ENCODE data around the gene MICAL3.

Gene MICAL3

GRCh38 chr22:17842386-17842785 lies 182.0 kb downstream of the MICAL3 start:
- H4K20me1 ChIP-seq (ENCODE audit: insufficient read depth, low read length): 0 out of 2 replicates have a peak, but pooled peaks cover 5% of the 10 kb centered on the region
- H3K9me3 ChIP-seq (ENCODE audit: insufficient read depth, low read length): no peaks in the 10 kb centered on the region
- no peaks in the 10 kb centered on the region for H3K27me3 ChIP-seq (ENCODE audit: low read depth, low read length)
- no peak overlapping the region for H3K4me2 ChIP-seq (ENCODE audit: low read length)
- H3K4me1 ChIP-seq (ENCODE audit: low read length): no peaks in the 10 kb centered on the region
- H2AFZ ChIP-seq (ENCODE audit: low read depth, low read length): no peak overlapping the region
- H3K79me2 ChIP-seq (ENCODE audit: low read length): no peaks in the 10 kb centered on the region
- peaks cover 57% of the 10 kb centered on the region for H3K36me3 ChIP-seq (replicated peaks; ENCODE audit: low read depth, low read length)
- no peak overlapping the region for H3K27ac ChIP-seq (ENCODE audit: low read length)
- H3K4me3 ChIP-seq (ENCODE audit: low read length): no peak overlapping the region
- no peak overlapping the region for H3K9ac ChIP-seq (ENCODE audit: low read length)
- TF ChIP-seq, protein P1, sequence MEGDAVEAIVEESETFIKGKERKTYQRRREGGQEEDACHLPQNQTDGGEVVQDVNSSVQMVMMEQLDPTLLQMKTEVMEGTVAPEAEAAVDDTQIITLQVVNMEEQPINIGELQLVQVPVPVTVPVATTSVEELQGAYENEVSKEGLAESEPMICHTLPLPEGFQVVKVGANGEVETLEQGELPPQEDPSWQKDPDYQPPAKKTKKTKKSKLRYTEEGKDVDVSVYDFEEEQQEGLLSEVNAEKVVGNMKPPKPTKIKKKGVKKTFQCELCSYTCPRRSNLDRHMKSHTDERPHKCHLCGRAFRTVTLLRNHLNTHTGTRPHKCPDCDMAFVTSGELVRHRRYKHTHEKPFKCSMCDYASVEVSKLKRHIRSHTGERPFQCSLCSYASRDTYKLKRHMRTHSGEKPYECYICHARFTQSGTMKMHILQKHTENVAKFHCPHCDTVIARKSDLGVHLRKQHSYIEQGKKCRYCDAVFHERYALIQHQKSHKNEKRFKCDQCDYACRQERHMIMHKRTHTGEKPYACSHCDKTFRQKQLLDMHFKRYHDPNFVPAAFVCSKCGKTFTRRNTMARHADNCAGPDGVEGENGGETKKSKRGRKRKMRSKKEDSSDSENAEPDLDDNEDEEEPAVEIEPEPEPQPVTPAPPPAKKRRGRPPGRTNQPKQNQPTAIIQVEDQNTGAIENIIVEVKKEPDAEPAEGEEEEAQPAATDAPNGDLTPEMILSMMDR (IDR thresholded peaks at IDR 0.05; ENCODE audit: low read depth, low read length): no peak
- TF ChIP-seq EZH2phosphoT487 (IDR thresholded peaks at IDR 0.05; ENCODE audit: low read depth): no peak

DNA sequence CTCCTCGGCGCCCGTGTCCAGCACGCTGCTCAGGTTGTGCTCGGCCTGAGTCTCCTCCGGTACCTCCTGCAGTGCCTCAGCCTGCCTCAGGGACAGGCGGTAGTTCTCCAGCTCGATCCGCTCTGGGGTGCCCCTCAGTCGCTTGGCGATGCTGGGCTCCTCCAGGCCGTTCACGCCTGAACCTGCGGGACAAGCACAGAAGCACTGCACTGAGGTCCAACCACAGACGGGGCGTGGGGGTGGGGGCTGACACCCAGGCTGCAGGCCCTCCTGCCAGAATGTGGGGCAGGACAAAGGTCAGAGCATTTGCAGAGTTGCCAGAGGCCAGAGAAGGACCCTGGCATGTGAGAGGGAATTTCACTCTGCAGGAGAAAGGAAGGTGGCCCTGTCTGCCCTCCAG lies 182.5 kb downstream of the MICAL3 start:
- Histone ChIP-seq H3K36me3 (replicated peaks; ENCODE audit: low read depth, low read length) (peaks cover 62% of the 10 kb centered on the region), H2AFZ (ENCODE audit: low read depth, low read length) (no peak overlapping the region), H4K20me1 (ENCODE audit: insufficient read depth, low read length) (0 out of 2 replicates have a peak, but pooled peaks cover 5% of the 10 kb centered on the region), H3K79me2 (ENCODE audit: low read length) (no peaks in the 10 kb centered on the region), H3K27me3 (ENCODE audit: low read depth, low read length) (no peaks in the 10 kb centered on the region), H3K4me3 (ENCODE audit: low read length) (no peak overlapping the region), H3K4me1 (ENCODE audit: low read length) (no peaks in the 10 kb centered on the region), H3K9me3 (ENCODE audit: insufficient read depth, low read length) (no peaks in the 10 kb centered on the region), H3K4me2 (ENCODE audit: low read length) (no peak overlapping the region), H3K9ac (ENCODE audit: low read length) (no peak overlapping the region), H3K27ac (ENCODE audit: low read length) (no peak overlapping the region)
- no peak for TF ChIP-seq EZH2phosphoT487 (IDR thresholded peaks at IDR 0.05; ENCODE audit: low read depth)
- TF ChIP-seq, protein P1 (IDR thresholded peaks at IDR 0.05; ENCODE audit: low read depth, low read length): no peak

- no peak overlapping the region for H3K27ac ChIP-seq (ENCODE audit: low read length)
- H3K79me2 ChIP-seq (ENCODE audit: low read length): no peaks in the 10 kb centered on the region
- H3K27me3 ChIP-seq (ENCODE audit: low read depth, low read length): no peaks in the 10 kb centered on the region
- H3K4me1 ChIP-seq (ENCODE audit: low read length): no peaks in the 10 kb centered on the region
- peaks cover 5% of the 10 kb centered on the region; the same call in 1 of the 2 replicates for H4K20me1 ChIP-seq (ENCODE audit: insufficient read depth, low read length)
- H3K4me2 ChIP-seq (ENCODE audit: low read length): no peak overlapping the region
- H3K9me3 ChIP-seq (ENCODE audit: insufficient read depth, low read length): no peaks in the 10 kb centered on the region
- H3K4me3 ChIP-seq (ENCODE audit: low read length): no peak overlapping the region
- peaks cover 58% of the 10 kb centered on the region for H3K36me3 ChIP-seq (replicated peaks; ENCODE audit: low read depth, low read length)
- TF ChIP-seq EZH2phosphoT487 (IDR thresholded peaks at IDR 0.05; ENCODE audit: low read depth): no peak
- TF ChIP-seq, protein P1 (IDR thresholded peaks at IDR 0.05; ENCODE audit: low read depth, low read length): no peak
- no peak overlapping the region for H3K9ac ChIP-seq (ENCODE audit: low read length)
- H2AFZ ChIP-seq (ENCODE audit: low read depth, low read length): no peak overlapping the region
These were observed 186.0 kb downstream of the MICAL3 start for GRCh38 chr22:17838180-17838865.

DNA sequence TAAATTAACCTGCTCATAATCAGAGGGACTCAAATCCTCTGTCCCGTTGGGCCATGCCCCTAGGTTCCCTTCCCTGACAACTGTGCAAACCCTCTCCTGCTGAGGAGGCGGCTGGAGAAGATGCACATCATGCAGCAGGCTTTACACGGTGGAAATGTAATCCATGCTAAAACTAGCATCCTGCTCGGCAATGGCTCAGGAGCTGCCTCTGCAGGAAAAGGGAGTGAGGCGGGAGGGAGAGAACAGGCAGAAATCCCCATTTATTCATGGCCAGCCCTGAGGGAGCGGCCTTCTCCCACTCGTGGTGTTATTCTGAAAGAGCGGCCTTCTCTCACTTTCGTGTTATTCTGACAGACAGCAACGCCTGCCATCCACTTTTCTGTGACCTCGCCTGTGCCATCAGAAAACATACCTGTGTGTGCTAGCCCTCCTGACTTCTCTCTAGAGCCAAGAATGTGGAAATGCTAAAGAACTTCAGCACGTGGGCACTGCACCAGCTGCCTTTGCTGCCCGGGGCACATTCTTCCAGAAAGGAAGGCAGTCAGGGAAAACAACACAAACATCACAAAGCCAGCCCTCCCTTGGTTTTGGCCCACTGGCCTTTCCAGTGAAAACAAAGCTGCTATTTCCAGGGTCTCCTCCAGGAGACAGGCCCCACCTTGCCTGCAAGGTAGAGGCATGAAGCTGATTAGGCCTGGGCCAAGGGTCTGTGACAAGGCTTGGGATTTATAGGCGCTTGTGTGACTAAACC lies 187.2 kb downstream of the MICAL3 start:
- Histone ChIP-seq H4K20me1 (ENCODE audit: insufficient read depth, low read length) (peaks cover 5% of the 10 kb centered on the region; the same call in 1 of the 2 replicates), H2AFZ (ENCODE audit: low read depth, low read length) (no peak overlapping the region), H3K9me3 (ENCODE audit: insufficient read depth, low read length) (no peaks in the 10 kb centered on the region), H3K36me3 (replicated peaks; ENCODE audit: low read depth, low read length) (peaks cover 58% of the 10 kb centered on the region), H3K4me1 (ENCODE audit: low read length) (no peaks in the 10 kb centered on the region), H3K9ac (ENCODE audit: low read length) (no peak overlapping the region), H3K4me2 (ENCODE audit: low read length) (no peak overlapping the region), H3K4me3 (ENCODE audit: low read length) (no peak overlapping the region), H3K79me2 (ENCODE audit: low read length) (no peaks in the 10 kb centered on the region), H3K27me3 (ENCODE audit: low read depth, low read length) (no peaks in the 10 kb centered on the region), H3K27ac (ENCODE audit: low read length) (no peak overlapping the region)
- no peak for TF ChIP-seq EZH2phosphoT487 (IDR thresholded peaks at IDR 0.05; ENCODE audit: low read depth)
- TF ChIP-seq, protein P1 (IDR thresholded peaks at IDR 0.05; ENCODE audit: low read depth, low read length): no peak

Data from OCI-LY3 (cell line).